Ureter (tissue), 1 donor: ENCODE measurements around the gene PDE1A. TPM values are rescaled to one million over a fixed set of nuclear protein-coding genes. Genes with fewer than 3 reads are reported as not detected.

Experiments
- DNase-seq: peaks from one replicate; pipeline ENCODE4 v3.0.0-alpha.2; 2020; ENCODE audit warnings: low spot score
- total RNA-seq: library from RNA; stranded (reverse); gene quantifications from one replicate; pipeline ENCODE4 v1.2.4, GENCODE V29; 2023
- donor health status: DM: yes; HTN: yes; CAD: no.

PDE1A gene
- total RNA-seq, 1 donor from 2014 or later = 9.7 TPM

DNA sequence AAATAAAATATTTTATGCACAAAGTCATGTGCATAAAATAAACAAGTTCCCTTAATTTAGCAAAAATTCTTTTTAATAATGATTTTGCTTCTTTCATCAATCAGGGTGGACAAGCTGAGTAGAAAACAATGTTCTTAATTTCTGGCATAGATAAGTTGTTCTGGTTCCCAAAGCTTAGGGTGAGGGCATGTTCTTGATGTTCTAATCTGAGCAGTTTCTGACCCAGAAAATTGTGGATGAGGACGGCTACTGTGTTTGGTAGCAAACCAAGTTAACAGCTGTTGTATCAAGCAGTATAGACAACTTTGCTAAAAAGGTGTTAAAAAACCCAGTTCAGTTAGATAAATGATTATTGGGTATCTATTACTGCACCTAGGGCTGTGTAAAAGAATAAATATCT is 158.9 kb downstream of the PDE1A start:
- no peak for DNase-seq

DNA sequence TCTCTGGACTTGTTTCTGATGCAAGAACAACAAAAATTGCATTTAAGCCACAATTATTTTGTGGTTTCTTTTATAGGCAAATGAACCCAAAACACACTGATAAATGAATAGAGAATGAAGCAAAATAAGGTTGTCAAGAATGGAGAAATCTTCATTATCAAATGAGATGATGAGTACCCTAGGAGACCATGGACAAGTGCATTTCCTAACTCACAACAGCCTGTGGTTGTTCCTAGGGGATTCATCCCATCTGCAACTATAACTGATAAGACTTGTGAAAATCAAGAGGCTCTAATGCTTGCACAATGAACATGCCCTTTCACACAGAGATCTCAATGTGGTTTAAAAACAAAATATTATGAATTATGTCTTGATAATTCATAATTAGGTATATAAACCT is 159.9 kb downstream of the PDE1A start:
- DNase-seq = no peak

DNA sequence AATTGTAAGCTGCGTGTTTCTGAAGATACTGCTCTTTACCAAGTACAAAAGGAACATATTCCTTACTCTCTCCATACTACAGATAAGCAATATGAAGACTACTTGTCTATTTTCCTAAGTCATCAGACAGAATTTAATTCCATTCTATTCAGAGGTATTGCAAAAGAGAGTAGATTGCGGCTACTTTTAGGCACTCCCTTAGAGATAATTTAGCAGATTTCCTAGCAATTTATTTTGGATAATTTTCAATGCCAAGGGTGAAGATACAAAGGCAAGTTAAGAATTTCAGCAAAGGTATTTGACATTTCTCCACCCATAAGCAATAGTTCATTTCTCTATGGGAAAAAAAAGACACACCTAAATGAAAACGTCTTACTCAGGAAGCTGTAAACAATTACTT is 161.1 kb downstream of the PDE1A start:
- no peak for DNase-seq

DNA sequence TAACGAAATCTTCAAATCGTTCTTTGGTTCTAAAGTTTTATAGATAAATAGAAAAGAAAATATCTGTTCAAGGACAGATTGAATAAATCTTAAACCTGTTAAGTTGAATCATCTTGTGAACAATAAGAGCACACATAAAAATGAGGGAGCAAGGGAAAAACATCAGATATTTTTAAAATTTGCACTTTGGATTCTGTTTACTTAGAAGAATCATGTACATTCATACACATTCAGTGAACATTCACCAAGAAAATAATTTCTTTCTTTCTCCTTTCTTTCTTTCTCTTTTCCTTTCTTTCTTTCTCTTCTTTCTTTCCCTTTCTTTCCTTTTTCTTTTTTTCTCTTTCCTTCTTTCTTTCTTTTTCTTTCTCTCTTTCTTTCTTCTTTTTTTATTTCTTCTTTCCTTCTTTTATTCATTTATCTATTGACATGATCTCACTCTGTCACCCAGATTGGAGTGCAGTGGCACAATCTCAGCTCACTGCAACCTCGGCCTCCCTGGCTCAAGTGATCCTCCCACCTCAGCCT is 164.9 kb downstream of the PDE1A start:
- DNase-seq = no peak

DNA sequence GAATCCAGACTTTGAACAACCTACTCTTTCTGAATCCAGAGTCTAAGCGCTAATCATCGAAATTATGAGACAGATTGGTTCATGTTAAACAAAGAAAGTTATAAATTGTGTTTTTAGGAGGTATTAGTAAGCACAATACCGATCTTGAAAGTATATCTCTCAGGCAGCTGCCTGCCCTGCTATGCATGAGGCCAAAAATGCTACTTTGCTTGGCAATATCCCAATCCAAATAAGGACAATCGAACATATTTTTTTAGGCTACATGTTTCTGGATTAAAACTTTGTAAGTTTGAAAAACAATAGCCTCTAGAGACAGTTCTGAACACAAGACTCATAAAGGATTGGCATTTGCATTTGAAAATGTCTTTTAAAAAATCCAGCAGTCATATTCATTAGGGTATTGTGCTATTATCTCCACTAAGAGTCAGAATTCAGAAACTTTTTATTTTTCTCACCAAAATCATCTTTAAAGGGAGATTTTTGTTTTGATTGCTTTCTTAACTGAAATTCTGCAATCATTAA is 167.1 kb downstream of the PDE1A start:
- DNase-seq = no peak

DNA sequence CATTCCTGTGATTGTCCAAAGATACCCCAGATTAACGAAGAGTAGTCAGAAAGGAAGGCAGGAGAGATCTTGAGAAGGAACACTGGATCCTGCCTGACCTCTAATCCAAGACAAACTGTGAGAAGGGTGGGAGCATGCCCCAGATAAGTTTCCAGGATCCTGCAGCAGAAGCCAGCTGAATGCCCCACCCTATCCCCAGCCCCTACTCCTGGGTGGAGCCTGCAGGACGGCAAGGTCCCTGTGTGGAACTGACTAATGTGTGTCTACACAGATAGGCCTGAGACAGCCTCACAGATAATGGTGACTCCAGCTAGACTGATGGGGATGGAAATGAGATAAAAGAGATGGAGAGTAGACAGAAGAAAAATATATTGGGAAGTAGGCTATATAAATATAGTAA is 174.3 kb downstream of the PDE1A start:
- DNase-seq = no peak

DNA sequence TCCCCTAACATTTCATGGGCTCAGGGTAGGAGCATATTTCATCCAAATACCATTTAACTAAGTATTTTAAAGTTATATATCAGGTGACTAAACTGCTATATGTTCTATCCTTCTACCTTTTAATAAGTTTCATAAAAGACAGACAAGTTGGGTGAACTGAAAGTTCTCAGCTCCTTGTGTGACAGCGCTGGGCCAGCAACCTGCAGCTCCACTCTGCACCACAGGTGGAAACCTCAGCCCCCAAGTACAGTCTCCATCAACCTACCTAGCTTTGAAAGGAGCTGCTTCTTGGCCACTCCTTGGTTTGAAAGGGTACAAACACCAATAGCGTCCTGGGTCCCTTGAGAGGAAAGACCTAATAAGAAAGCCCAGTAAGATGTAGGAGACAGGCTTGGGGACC is 177.9 kb downstream of the PDE1A start:
- DNase-seq = no peak

DNA sequence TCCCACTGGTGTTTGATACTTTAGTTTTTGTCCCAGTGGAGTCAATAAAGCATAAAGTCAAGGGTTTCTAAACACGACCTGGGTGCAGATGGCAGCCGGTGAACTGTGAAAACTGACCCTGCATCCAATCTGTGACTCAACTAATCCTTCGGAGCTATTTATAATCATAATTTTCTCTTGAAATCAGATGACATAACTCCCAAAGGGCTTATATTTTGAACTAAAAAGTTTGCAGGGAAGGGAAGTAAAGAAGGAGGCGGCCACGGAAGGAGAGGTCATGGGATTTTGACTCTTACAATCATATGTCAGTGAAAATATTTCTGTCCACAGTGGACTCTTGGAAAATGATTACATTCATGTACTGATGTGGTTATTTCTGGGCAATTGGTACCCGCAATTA is 178.5 kb downstream of the PDE1A start:
- no peak for DNase-seq

DNA sequence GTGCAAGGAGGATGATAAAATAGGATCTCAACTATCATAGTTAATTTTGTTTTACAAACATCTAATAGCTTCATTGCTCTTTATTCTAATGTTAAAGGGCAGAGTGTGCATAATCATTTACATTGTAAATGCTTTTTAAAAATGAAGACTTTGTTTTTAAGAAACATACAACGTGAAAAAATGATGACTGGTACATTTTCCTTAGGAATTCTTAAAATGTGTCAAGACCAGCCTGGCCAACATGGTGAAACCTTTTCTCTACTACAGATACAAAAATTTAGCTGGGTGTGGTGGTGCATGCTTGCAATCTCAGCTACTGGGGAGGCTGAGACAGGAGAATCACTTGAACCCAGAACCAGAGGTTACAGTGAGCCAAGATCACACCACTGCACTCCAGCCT is 179.0 kb downstream of the PDE1A start:
- no peak for DNase-seq

DNA sequence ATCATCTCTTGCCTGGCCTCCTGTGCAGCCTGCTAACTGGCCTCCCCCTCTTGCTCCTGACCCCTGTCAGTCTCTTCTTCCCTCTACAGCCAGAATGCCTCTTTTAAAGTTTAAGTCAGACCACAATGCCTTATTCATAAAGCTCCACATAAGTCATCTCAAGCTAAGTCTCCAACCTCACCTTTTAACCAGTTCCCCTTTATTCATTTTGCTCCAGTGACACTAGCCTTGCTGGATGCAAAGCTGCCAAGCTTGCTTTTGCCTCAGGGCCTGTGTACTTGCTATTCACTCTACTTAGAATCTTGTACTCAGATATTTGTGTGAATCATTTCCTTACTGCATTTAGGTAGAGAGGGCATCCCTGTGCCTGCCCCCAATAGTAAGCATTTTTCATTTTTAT is 180.9 kb downstream of the PDE1A start:
- DNase-seq = no peak

DNA sequence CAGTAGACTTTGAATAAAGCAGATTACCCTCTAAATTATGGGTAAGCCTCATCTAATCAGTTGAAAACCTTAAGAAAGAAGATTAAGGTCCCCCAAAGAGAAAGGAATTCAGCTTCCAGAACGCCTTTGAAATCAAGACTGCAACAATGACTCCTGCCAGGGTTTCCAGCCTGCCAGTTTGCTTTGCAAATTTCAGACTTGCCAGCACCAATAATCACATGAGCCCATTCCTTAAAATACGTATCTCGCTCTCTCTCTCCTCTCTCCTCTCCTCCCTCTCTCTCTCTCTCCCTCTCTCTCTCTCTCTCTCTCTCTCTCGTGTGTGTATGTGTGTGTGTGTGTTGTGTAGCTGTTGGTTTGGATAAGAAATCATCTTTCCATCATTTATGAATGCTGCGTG is 184.2 kb downstream of the PDE1A start:
- no peak for DNase-seq

DNA sequence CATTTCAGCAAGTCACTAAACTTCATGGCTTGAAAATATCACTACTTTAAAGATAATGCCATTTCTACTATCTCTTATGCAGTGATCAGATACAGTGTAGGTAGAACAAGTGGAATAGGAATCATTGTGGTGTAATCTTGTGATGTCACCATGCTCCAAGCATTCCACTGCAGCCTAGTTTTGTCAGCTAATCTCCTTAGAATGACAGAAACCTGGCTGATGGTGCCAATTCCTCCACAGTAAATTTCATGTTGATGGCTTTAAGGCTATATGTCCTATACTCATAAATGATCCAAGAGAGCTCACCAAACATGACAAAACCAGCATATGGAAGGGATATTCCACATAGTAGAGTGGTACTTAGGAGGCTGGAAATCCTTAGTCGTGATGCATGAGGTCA is 184.9 kb downstream of the PDE1A start:
- no peak for DNase-seq

DNA sequence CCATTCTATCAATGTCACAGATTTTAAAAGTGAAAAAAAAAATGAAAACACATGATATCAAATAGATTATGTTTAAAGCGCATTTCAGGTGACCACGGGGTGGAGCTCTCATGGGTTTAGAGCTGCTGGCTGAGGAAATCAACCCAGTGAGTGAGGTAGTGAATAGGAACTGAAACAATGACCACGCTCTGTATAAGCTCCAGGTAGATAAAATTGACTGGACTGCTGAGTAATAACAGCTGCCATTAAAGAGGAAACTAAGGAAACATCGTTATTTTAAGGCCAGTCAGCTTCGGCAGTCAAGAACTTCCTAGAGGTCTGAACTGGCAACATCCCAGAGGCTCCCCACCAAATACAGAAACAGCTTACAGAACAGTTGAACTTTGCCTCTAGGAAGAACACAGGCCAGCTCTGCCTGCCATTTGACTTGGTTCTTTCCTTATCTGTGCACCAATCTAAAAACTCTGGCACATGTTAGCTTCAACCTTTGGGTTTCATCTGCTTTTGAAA is 185.9 kb downstream of the PDE1A start:
- no peak for DNase-seq

DNA sequence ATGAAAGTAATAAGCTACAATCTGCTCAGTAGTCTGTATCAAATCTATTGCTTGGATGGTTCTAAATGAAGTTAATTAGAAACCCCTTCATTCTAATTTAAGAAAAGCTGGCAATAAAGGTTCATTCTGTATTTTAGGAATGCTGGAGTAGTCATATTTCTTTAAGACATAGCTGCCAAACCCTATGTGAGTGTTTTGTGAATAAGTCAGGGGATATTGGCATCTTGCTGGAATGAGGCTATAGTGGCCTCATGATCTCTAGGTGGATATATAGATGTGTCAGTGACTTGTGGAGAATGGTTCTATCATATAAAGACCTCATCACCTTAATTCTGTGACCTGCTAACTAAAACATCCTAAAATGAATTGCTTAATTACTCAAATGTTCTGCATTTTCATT is 196.3 kb downstream of the PDE1A start:
- no peak for DNase-seq

DNA sequence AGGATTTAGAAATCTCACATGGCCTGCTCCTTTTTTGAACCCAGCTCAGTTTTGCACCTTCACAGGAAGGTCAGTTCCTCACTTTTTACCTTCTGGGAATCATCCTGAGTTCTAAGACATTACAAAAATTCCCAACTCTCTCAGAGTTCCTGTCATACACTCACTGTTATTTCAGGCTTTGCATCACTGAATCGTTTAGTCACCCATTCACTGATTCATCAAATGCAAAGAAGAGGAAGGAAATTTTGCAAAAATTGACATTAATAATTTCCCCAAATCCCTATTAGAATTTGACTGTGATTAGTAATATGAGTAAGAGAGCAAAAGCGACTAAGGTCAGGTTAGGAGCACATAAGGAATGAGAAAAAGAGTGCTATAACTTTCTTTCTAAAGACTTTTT is 197.5 kb downstream of the PDE1A start:
- DNase-seq = no peak

DNA sequence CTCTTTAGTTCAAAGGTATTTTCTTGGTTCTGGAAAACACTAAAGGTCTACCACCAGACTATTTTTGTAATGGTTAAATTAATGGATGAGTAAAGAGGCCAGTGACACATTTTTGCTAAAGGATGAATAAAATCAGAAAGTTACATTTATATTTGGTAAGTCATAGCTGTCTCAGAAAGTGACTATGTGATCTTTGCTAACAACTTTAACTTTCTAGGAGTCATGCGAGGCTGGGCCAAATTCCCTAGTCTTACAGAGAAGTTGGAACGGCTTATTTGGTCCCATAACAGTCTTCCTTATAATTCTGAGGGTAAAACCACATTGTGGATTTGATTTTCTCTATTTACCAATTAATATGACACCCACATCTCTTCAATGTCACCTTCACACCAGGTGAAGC is 198.1 kb downstream of the PDE1A start:
- DNase-seq = no peak

DNA sequence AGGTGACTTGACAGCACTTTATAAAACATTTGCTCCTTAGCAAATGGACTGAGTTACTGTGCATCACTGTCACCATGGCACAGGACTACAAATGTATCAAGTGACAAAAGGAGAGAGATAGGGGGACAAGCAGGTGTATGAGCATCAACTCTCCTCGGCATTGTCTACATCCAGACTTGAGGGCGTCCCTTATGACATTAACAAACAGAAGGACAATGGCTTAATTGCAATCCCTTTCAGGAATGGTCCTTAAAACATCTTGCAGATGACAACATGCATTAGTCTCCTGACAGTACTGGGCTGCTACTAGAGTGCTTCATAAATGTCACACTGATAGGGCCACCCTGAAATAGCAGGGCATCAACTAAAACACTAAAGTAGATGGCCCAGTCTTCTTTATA is 198.8 kb downstream of the PDE1A start:
- no peak for DNase-seq

DNA sequence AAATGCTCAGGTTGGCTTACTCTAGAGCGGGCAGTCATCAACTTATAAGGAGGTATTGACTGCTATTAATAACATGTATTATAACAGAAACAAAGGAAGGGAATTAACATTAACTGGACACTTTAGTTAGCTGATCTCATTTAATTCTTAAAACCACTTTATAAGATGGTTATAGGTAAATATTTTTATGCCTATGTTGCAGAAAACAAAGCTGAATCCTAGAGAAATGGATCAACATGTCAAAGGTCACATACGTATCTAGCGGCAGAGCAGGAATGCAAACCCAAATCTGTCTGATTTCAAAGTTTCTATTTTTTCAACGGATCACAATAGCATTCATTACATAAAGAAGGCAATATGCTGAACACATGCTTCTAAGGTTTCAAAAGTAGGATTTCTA is 200.0 kb downstream of the PDE1A start:
- no peak for DNase-seq

DNA sequence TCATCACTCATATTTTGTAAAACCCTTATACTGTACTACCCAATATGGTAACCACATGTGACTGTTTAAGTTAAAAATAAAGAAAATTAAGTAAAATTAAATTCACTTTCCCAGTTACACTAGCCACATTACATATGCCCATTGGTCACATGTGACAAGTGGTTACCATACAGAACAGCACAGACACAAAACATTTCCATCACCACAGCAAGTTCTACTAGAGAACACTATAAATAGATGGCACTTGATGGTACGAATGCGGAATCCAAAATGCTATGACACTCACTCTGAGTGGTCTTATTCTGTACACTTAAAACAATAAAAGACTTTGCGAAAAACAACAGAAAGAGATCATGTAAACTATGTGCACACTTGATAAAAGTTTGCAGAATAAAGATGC is 202.2 kb downstream of the PDE1A start:
- no peak for DNase-seq

DNA sequence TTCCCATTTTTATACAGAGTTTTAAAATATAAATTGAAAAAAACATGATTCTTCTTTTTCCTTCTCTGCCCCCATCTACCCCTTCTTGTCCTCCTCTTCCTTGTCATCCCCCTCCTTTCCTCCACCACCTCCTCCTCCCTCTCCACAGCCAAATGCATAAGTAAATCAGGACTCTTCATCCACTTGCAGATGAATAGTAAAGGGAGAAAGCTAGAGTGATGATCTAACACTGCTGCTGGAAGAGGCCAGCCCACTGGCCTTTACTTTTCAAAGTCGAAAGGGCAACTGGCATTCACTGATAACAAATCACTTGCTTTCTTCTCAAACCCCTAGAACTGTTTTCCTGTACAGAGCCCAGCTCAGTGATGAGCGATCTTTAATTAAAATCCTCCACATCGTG is 205.8 kb downstream of the PDE1A start:
- no peak for DNase-seq

DNA sequence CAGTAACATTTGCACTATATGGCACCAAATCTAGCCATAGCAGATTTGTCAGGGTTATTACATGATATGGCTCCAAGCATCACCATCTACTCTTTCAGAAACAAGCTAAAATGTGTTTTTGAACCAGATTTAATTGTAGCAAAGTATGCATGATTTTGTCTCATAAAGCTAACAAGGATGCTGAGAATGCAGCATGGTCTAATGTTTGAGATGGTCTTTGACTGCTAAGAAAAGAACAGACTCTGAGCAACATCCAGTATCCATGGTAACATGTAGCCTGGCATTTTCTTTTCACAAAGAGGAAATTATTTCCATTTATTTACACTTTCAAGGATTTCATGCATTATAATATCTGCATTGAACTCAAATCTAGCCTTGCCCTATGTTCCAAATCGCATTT is 206.5 kb downstream of the PDE1A start:
- no peak for DNase-seq

DNA sequence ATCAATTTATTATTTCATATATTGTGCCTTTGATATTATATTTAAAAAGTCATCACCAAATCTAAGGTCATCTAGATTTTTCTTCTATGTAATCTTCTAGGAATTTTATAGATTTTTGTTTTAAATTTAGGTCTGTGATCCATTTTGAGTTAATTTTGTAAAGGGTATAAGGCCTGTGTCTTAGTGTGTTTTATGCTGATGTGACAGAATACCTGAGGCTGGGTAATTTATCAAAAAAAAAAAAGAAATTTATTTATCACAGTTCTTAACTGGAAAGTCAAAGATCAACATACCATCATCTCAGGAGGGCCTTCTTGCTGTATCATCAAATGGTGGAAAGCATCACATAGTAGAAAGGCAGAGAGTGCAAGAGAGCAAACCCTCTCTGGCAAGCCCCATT is 216.2 kb downstream of the PDE1A start:
- DNase-seq = no peak

DNA sequence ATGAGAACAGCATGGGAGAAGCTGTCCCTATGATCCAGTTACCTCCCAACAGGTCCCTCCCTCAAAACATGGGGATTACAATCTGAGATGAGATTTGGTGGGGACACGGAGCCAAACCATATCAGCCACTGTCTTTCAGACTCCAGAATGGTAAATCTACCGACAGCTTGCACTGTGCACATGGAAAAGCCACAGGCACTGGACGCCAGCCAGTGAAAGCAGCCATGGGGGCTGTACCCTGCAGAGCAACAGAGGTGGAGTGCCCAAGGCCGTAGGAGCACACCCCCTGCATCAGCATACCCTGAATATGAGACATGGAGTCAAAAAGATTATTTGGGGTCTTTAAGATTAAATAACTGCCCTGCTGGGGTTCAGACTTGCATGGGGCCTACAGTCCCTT is 218.4 kb downstream of the PDE1A start:
- DNase-seq = no peak

DNA sequence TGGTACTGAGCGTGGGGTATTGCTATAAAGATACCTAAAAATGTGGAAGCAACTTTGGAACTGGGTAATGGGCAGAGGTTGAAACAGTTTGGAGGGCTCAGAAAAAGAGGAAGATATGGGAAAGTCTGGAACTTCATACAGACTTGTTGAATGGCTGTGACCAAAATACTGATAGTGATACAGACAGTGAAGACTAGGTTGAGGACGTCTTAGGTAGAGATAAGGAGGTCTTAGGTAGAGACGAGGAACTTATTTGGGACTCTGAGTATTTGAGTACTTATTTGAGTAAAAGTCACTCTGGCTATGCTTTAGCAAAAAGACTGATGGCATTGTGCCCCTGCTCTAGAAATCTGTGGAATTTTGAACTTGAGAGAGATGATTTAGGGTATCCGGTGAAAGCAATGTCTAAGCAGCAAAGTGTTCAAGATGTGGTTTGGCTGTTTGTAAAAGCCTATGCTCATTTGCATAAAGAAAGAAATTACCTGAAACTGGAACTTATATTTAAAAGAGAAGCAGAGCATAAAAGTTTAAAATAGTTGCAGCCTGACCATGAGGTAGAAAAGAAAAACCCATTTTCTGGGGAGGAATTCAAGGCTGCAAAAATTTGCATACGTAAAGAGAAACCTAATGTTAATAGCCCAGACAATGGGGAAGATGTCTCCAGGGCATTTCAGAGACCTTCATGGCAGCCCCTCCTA is 219.6 kb downstream of the PDE1A start:
- DNase-seq = no peak
